Gastrocnemius medialis (tissue), 4 donors: Measurements from ENCODE around the gene ZNF563. TPM values are rescaled to one million over a fixed set of nuclear protein-coding genes. Genes with fewer than 3 reads are reported as not detected.

Experiments used
- ATAC-seq, 2 donors: fragments of 150-250 bp; one replicate each; pipeline ENCODE4 v1.9.1; 2016
- DNase-seq, 2 donors: peaks; one replicate each; pipeline ENCODE4 v3.0.0-alpha.2; 2019
- H3K27ac ChIP-seq, 4 donors: fragments of 200-600 bp; sonication (generic); 1 replicate in 1 of 4; 2 replicates in 3 of 4; pipeline ENCODE4 v1.5.1; 2016 to 2018; ENCODE audit warnings: mild to moderate bottlenecking in 2 of 4, moderate library complexity in 1 of 4
- H3K27me3 ChIP-seq, 3 donors: fragments of 200-600 bp; sonication (generic) in 2 of 3; 1 replicate in 1 of 3; 2 replicates in 2 of 3; pipeline versions ENCODE4 v1.5.1 to v1.6.0; 2016 to 2019; ENCODE audit warnings: mild to moderate bottlenecking in 1 of 3, moderate library complexity in 1 of 3
- H3K36me3 ChIP-seq, 2 donors: fragments of 200-600 bp; sonication (generic) in 1 of 2; one replicate each; pipeline ENCODE4 v1.5.1; 2017 to 2018
- H3K4me1 ChIP-seq, 2 donors: fragments of 200-600 bp; sonication (generic) in 1 of 2; one replicate each; pipeline ENCODE4 v1.5.1; 2016 to 2017; ENCODE audit warnings: mild to moderate bottlenecking in 2 of 2
- H3K4me3 ChIP-seq, 4 donors: fragments of 200-600 bp; sonication (generic) in 3 of 4; 1 replicate in 1 of 4; 2 replicates in 3 of 4; pipeline ENCODE4 v1.5.1; 2016 to 2019; ENCODE audit warnings: mild to moderate bottlenecking in 2 of 4
- H3K9me3 ChIP-seq, 3 donors: fragments of 200-600 bp; sonication (generic) in 2 of 3; 1 replicate in 1 of 3; 2 replicates in 2 of 3; pipeline ENCODE4 v1.5.1; 2016 to 2019
- POLR2A ChIP-seq, 2 donors: fragments of 450-650 bp; IDR thresholded peaks; one replicate each; pipeline ENCODE4 v1.6.1; 2017; ENCODE audit warnings: antibody characterized with exemption in 2 of 2, mild to moderate bottlenecking in 2 of 2, moderate library complexity in 2 of 2
- in situ Hi-C, 4 donors: fragments of 200-750 bp; cut with MboI; loops; one replicate each; pipeline versions ENCODE4 v1.15.0 to v1.8.0; 2017; ENCODE audit warnings: low sequenced_read_pairs in 4 of 4
- intact Hi-C: fragments of 100-400 bp; cut with DNase I; formaldehyde crosslinking; loops from one replicate; pipeline ENCODE4 v1.15.1; 2023; ENCODE audit warnings: low total_unique reads
- total RNA-seq, 4 donors: library from RNA; depleted of rRNA; stranded (reverse); fragments of >200 nt; gene quantifications; one replicate each; pipeline versions ENCODE4 v1.1.0 to v1.2.3, GENCODE V29; 2016
- TF ChIP-seq, protein P1 (sequence below), 5 experiments: fragments of 450-650 bp in 3 of 5; fragments of 200-600 bp in 2 of 5; sonication (generic) in 2 of 5; IDR thresholded peaks in 4 of 5; conservative IDR thresholded peaks in 1 of 5; 1 replicate in 4 of 5; 2 replicates in 1 of 5; pipeline ENCODE4 v1.5.1; 2016 to 2019; ENCODE audit warnings: antibody characterized with exemption in 5 of 5, mild to moderate bottlenecking in 3 of 5, moderate library complexity in 3 of 5

ZNF563 gene
- total RNA-seq, 4 donors from 2014 or later, result 1.3 to 2.8 (median 2.2) TPM

- peaks cover 20 to 87% (median 26%) of the 10 kb centered on the region in 3 donors for H3K9me3 ChIP-seq
- in situ Hi-C loops, result no loop called here
Measured at GRCh38 chr19:12272386-12272785, 61.0 kb downstream of the ZNF563 start.

GRCh38 chr19:12270854-12271253 is 62.6 kb downstream of the ZNF563 start:
- Histone ChIP-seq H3K9me3 (peaks cover 20 to 89% (median 26%) of the 10 kb centered on the region in 3 donors), H3K4me1 (no peaks in the 10 kb centered on the region), H3K36me3 (peaks cover 34 to 77% of the 10 kb centered on the region in 2 donors), H3K4me3 (peak overlapping the region in 1 of 4 donors; percentile 29), H3K27ac (no peak overlapping the region), H3K27me3 (no peaks in the 10 kb centered on the region)
- intact Hi-C loops (no loop called here), in situ Hi-C loops (no loop called here)
- no peak for ATAC-seq
- no peak for TF ChIP-seq POLR2A (IDR thresholded peaks at IDR 0.05)
- TF ChIP-seq, protein P1, sequence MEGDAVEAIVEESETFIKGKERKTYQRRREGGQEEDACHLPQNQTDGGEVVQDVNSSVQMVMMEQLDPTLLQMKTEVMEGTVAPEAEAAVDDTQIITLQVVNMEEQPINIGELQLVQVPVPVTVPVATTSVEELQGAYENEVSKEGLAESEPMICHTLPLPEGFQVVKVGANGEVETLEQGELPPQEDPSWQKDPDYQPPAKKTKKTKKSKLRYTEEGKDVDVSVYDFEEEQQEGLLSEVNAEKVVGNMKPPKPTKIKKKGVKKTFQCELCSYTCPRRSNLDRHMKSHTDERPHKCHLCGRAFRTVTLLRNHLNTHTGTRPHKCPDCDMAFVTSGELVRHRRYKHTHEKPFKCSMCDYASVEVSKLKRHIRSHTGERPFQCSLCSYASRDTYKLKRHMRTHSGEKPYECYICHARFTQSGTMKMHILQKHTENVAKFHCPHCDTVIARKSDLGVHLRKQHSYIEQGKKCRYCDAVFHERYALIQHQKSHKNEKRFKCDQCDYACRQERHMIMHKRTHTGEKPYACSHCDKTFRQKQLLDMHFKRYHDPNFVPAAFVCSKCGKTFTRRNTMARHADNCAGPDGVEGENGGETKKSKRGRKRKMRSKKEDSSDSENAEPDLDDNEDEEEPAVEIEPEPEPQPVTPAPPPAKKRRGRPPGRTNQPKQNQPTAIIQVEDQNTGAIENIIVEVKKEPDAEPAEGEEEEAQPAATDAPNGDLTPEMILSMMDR (IDR thresholded peaks at IDR 0.05 in 4 of 5, conservative IDR thresholded peaks at IDR 0.05 in 1 of 5), result no peak
- no peak for DNase-seq

More at GRCh38 chr19:12272386-12272785, 61.0 kb downstream of the ZNF563 start:
- no peak for TF ChIP-seq POLR2A (IDR thresholded peaks at IDR 0.05)
- TF ChIP-seq, protein P1 (IDR thresholded peaks at IDR 0.05 in 4 of 5, conservative IDR thresholded peaks at IDR 0.05 in 1 of 5), result no peak
- DNase-seq, result no peak
- intact Hi-C loops, result no loop called here
- Histone ChIP-seq H3K27ac (no peak overlapping the region), H3K36me3 (peaks cover 37 to 87% of the 10 kb centered on the region in 2 donors), H3K4me1 (no peaks in the 10 kb centered on the region), H3K4me3 (peak overlapping the region in 1 of 4 donors; percentile 30), H3K27me3 (no peaks in the 10 kb centered on the region)
- no peak for ATAC-seq

Other genes starting within 250 kb of the ZNF563 start
- gene ZNF20, start 193.3 kb downstream of the ZNF563 start, total RNA-seq, result under 1 TPM in 3 of 4 donors, not detected in 1; 0.29 to 0.78 (median 0.41) TPM
- 1 to 10 TPM in 1 of 4 donors, under 1 TPM in 3; 0.22 to 1.4 (median 0.50) TPM for gene ZNF625, start 176.9 kb downstream of the ZNF563 start, total RNA-seq
- 1 to 10 TPM; 1.4 to 2.2 (median 1.8) TPM for gene ZNF136, start 170.5 kb downstream of the ZNF563 start, total RNA-seq
- 1 to 10 TPM; 2.6 to 4.0 (median 3.5) TPM for gene ZNF44, start 38.8 kb downstream of the ZNF563 start, total RNA-seq
- gene ZNF442, start 32.0 kb upstream of the ZNF563 start, total RNA-seq, result under 1 TPM; 0.22 to 0.66 (median 0.42) TPM
- 1 to 10 TPM; 1.3 to 3.6 (median 3.2) TPM for gene ZNF799, start 67.6 kb upstream of the ZNF563 start, total RNA-seq
- 1 to 10 TPM in 3 of 4 donors, under 1 TPM in 1; 0.95 to 2.3 (median 1.7) TPM for gene ZNF443, start 107.4 kb upstream of the ZNF563 start, total RNA-seq
- 1 to 10 TPM in 1 of 4 donors, under 1 TPM in 3; 0.52 to 1.7 (median 0.61) TPM for gene ZNF709, start 151.2 kb upstream of the ZNF563 start, total RNA-seq
- 1 to 10 TPM; 3.3 to 5.0 (median 4.5) TPM for gene ZNF564, start 217.8 kb upstream of the ZNF563 start, total RNA-seq